HL-60 (cell line): ENCODE results near the gene SHB.

ENCODE experiments used
- CTCF ChIP-seq: IDR thresholded peaks from one replicate; pipeline ENCODE4 v1.5.1; 2011; ENCODE audit warnings: low read length, control low read depth, inconsistent platforms; ENCODE audit not compliant: insufficient read depth
- GABPA ChIP-seq: IDR thresholded peaks from 2 replicates; pipeline ENCODE4 v1.6.1; 2012; ENCODE audit warnings: low read depth
- POLR2AphosphoS5 ChIP-seq: IDR thresholded peaks from 2 replicates; pipeline ENCODE4 v1.6.1; 2012; ENCODE audit warnings: low read depth
- REST ChIP-seq: IDR thresholded peaks from 2 replicates; pipeline ENCODE4 v1.6.1; 2012; ENCODE audit warnings: low read depth; ENCODE audit not compliant: insufficient replicate concordance

GRCh38 chr9:37928552-37929430, 140.2 kb downstream of the SHB start:
- no peak for TF ChIP-seq CTCF
- no peak for TF ChIP-seq POLR2AphosphoS5
- TF ChIP-seq GABPA: no peak
- TF ChIP-seq REST: no peak
